ENCODE measurements around the gene TFR2.

GRCh38 chr7:100604028-100604975 is 37.0 kb downstream of the TFR2 start:
- TF ChIP-seq CTCF (IDR thresholded peaks at IDR 0.05) (no peak), POLR2A (IDR thresholded peaks at IDR 0.05) (no peak)

All from lower leg skin (tissue), 3 donors.